Naive thymus-derived CD4-positive, alpha-beta T cell (primary cell): Measurements from ENCODE around the gene CCL20. TPM values are rescaled to one million over a fixed set of nuclear protein-coding genes. Genes with fewer than 3 reads are reported as not detected.
"Not testable (repeated sequence)": the region's sequence is repeated elsewhere in the genome, so short reads cannot be mapped to it uniquely, and the experiment has no call there.

Experiments
- ATAC-seq: fragments of 150-1000 bp; cut with Tn5 transposase; 2 replicates; pipeline ENCODE4 v1.10.0; 2021; ENCODE audit warnings: mild to moderate bottlenecking, moderate library complexity
- CTCF ChIA-PET: fragments of 350-600 bp; sonication (Branson Sonifier 250); formaldehyde crosslinking; loops from one replicate; lab custom pipeline; 2021; ENCODE audit warnings: antibody characterized with exemption; lab: Charles Lee
- POLR2A ChIA-PET: fragments of 350-600 bp; sonication (Branson Sonifier 250); formaldehyde crosslinking; loops from one replicate; lab custom pipeline; 2021; ENCODE audit warnings: antibody characterized with exemption, inconsistent platforms; lab: Charles Lee
- DNase-seq, 9 donors: peaks; one replicate each; pipeline versions ENCODE4 v3.0.0 to v3.0.0-alpha.2; 2020 to 2022; ENCODE audit warnings: mixed read lengths in 1 of 9
- H3K27ac ChIP-seq: one replicate; pipeline ENCODE4 v1.7.0; 2013; ENCODE audit warnings: mild to moderate bottlenecking, low read depth, low read length, moderate library complexity
- H3K27me3 ChIP-seq, 2 donors: one replicate each; pipeline ENCODE4 v1.7.0; 2013; ENCODE audit warnings: low read length in 2 of 2, mild to moderate bottlenecking in 2 of 2, moderate library complexity in 2 of 2; ENCODE audit not compliant: control insufficient read depth in 2 of 2, insufficient read depth in 2 of 2
- H3K36me3 ChIP-seq, 3 experiments: 1 replicate in 2 of 3; 2 replicates in 1 of 3; pipeline ENCODE4 v1.7.0; 2013; ENCODE audit warnings: low read length in 3 of 3, mild to moderate bottlenecking in 3 of 3, moderate library complexity in 1 of 3; ENCODE audit not compliant: insufficient read depth in 3 of 3, control insufficient read depth in 2 of 3
- H3K4me1 ChIP-seq, 2 donors: one replicate each; pipeline ENCODE4 v1.7.0; 2013; ENCODE audit warnings: low read length in 2 of 2, mild to moderate bottlenecking in 2 of 2, moderate library complexity in 1 of 2; ENCODE audit not compliant: control insufficient read depth in 2 of 2, insufficient read depth in 2 of 2
- H3K4me3 ChIP-seq: 2 replicates; pipeline ENCODE4 v1.7.0; 2013; ENCODE audit warnings: mild to moderate bottlenecking, low read length
- H3K9me3 ChIP-seq, 3 experiments: 1 replicate in 2 of 3; 2 replicates in 1 of 3; pipeline ENCODE4 v1.7.0; 2013; ENCODE audit warnings: low read length in 3 of 3; ENCODE audit not compliant: control insufficient read depth in 2 of 3
- H3K27ac Mint-ChIP-seq, 9 donors: one replicate each; pipeline ENCODE4 v1.8.0; 2020 to 2022; ENCODE audit warnings: mixed read lengths in 9 of 9, mild to moderate bottlenecking in 8 of 9, moderate library complexity in 5 of 9, inconsistent platforms in 2 of 9
- H3K27me3 Mint-ChIP-seq, 5 donors: one replicate each; pipeline ENCODE4 v1.8.0; 2021 to 2022; ENCODE audit warnings: mixed read lengths in 5 of 5, mild to moderate bottlenecking in 1 of 5
- H3K36me3 Mint-ChIP-seq, 5 donors: one replicate each; pipeline ENCODE4 v1.8.0; 2020 to 2022; ENCODE audit warnings: mixed read lengths in 5 of 5, mild to moderate bottlenecking in 3 of 5, inconsistent platforms in 1 of 5
- H3K4me1 Mint-ChIP-seq, 7 donors: one replicate each; pipeline ENCODE4 v1.8.0; 2020 to 2022; ENCODE audit warnings: mixed read lengths in 7 of 7, mild to moderate bottlenecking in 3 of 7, inconsistent platforms in 1 of 7
- H3K4me3 Mint-ChIP-seq, 10 donors: one replicate each; pipeline ENCODE4 v1.8.0; 2020 to 2022; ENCODE audit warnings: mild to moderate bottlenecking in 10 of 10, mixed read lengths in 10 of 10, moderate library complexity in 6 of 10, inconsistent platforms in 2 of 10
- H3K9me3 Mint-ChIP-seq, 11 donors: one replicate each; pipeline ENCODE4 v1.8.0; 2020 to 2022; ENCODE audit warnings: mixed read lengths in 11 of 11, mild to moderate bottlenecking in 4 of 11, inconsistent platforms in 1 of 11, moderate library complexity in 1 of 11
- intact Hi-C, 2 donors: fragments of 100-400 bp; cut with micrococcal nuclease; formaldehyde crosslinking; loops; one replicate each; pipeline ENCODE4 v1.15.1; 2023
- polyA plus RNA-seq, 2 donors: library from polyadenylated mRNA; unstranded; fragments of 300-500 nt; fragmentation: Illumina TruSeq; gene quantifications; one replicate each; pipeline ENCODE4 v1.2.3, GENCODE V29; 2021
- total RNA-seq, 6 experiments: library from RNA in 5 of 6; stranded (reverse) in 5 of 6; gene quantifications; 1 replicate in 5 of 6; 2 replicates in 1 of 6; pipeline ENCODE4 v1.2.3 and lab custom pipeline; 2021 to 2026

The CCL20 gene
- total and polyA plus RNA-seq, 7 experiments from 2014 or later = 0.36 to 1.9 (median 1.4) TPM; not detected in 4

- H3K27me3 ChIP-seq = no peaks in the 10 kb centered on the region
- no peaks in the 10 kb centered on the region for H3K36me3 ChIP-seq
- peaks cover 0 to 14% (median 3%) of the 10 kb centered on the region in 7 donors for H3K4me1 Mint-ChIP-seq
- ChIA-PET CTCF (no interaction called here), POLR2A (no interaction called here)
- ATAC-seq (no peak), DNase-seq (no peak)
- no peaks in the 10 kb centered on the region for H3K4me1 ChIP-seq
- H3K4me3 ChIP-seq = no peak overlapping the region
- no peak overlapping the region for H3K27ac Mint-ChIP-seq
- intact Hi-C loops = no loop called here
- H3K9me3 ChIP-seq = no peaks in the 10 kb centered on the region
- no peak overlapping the region for H3K27ac ChIP-seq
- H3K27me3 Mint-ChIP-seq = peaks cover 0 to 28% (median 6%) of the 10 kb centered on the region in 5 donors
- H3K36me3 Mint-ChIP-seq = no peaks in the 10 kb centered on the region
- no peak overlapping the region for H3K4me3 Mint-ChIP-seq
- H3K9me3 Mint-ChIP-seq = peaks cover 0 to 5% (median 0%) of the 10 kb centered on the region in 11 donors
Observed at GRCh38 chr2:227785293-227785692, 28.3 kb upstream of the CCL20 start.

GRCh38 chr2:227788561-227789018, 25.1 kb upstream of the CCL20 start:
- ChIA-PET POLR2A (no interaction called here), CTCF (no interaction called here)
- peaks cover 0 to 7% (median 0%) of the 10 kb centered on the region in 7 donors for H3K4me1 Mint-ChIP-seq
- ATAC-seq (no peak), DNase-seq (no peak)
- H3K27me3 ChIP-seq = no peaks in the 10 kb centered on the region
- H3K36me3 ChIP-seq = no peaks in the 10 kb centered on the region
- H3K27ac ChIP-seq = no peak overlapping the region
- no peak overlapping the region for H3K4me3 ChIP-seq
- H3K36me3 Mint-ChIP-seq = no peaks in the 10 kb centered on the region
- no peak overlapping the region for H3K4me3 Mint-ChIP-seq
- intact Hi-C loops = no loop called here
- peaks cover 0 to 22% (median 10%) of the 10 kb centered on the region in 5 donors for H3K27me3 Mint-ChIP-seq
- no peak overlapping the region for H3K27ac Mint-ChIP-seq
- peaks cover 0 to 6% (median 1%) of the 10 kb centered on the region in 11 donors for H3K9me3 Mint-ChIP-seq
- H3K9me3 ChIP-seq = no peaks in the 10 kb centered on the region
- H3K4me1 ChIP-seq = no peaks in the 10 kb centered on the region

DNA sequence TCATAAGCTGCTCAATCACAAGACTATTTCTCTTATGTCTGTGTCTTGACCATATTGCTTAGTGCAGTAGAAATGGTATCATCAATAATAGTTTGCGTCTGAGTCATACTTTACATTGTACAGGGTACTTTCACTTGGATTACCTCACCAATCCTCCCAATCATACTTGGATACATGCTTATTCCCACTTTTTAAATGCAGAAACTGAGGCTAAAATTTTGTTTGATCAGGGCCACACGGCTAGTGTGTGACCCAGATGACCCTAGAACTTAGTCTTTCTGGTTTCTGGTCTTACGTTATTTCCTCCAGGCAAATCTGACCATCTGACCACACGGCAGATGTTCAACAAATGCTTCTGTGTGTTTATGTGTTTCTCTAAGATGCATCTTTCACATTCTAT, 23.8 kb upstream of the CCL20 start:
- peaks cover 0 to 17% (median 10%) of the 10 kb centered on the region in 5 donors for H3K27me3 Mint-ChIP-seq

GRCh38 chr2:227793148-227793712, 20.4 kb upstream of the CCL20 start:
- H3K4me3 ChIP-seq = no peak overlapping the region
- no peak overlapping the region for H3K27ac Mint-ChIP-seq
- CTCF ChIA-PET = no interaction called here
- no peaks in the 10 kb centered on the region for H3K27me3 ChIP-seq
- H3K4me3 Mint-ChIP-seq = no peak overlapping the region
- peaks cover 0 to 3% (median 0%) of the 10 kb centered on the region in 7 donors for H3K4me1 Mint-ChIP-seq
- intact Hi-C loops = no loop called here
- no peaks in the 10 kb centered on the region for H3K9me3 ChIP-seq
- H3K27ac ChIP-seq = no peak overlapping the region
- no peaks in the 10 kb centered on the region for H3K36me3 ChIP-seq
- DNase-seq = no peak
- H3K4me1 ChIP-seq = no peaks in the 10 kb centered on the region
- POLR2A ChIA-PET = no interaction called here
- ATAC-seq = no peak
- H3K9me3 Mint-ChIP-seq = peaks cover 0 to 6% (median 1%) of the 10 kb centered on the region in 11 donors
- H3K36me3 Mint-ChIP-seq = no peaks in the 10 kb centered on the region
- peaks cover 0 to 13% (median 5%) of the 10 kb centered on the region in 5 donors for H3K27me3 Mint-ChIP-seq

More for the DNA sequence above, 23.8 kb upstream of the CCL20 start:
- ATAC-seq = no peak
- Histone ChIP-seq H3K27ac (no peak overlapping the region), H3K4me3 (no peak overlapping the region), H3K27me3 (no peaks in the 10 kb centered on the region), H3K4me1 (no peaks in the 10 kb centered on the region), H3K9me3 (no peaks in the 10 kb centered on the region), H3K36me3 (no peaks in the 10 kb centered on the region)
- CTCF ChIA-PET = no interaction called here
- Mint-ChIP-seq H3K4me1 (peaks cover 0 to 3% (median 0%) of the 10 kb centered on the region in 7 donors), H3K9me3 (peaks cover 0 to 6% (median 1%) of the 10 kb centered on the region in 11 donors), H3K4me3 (no peak overlapping the region), H3K36me3 (no peaks in the 10 kb centered on the region), H3K27ac (no peak overlapping the region)
- POLR2A ChIA-PET = no interaction called here
- DNase-seq = no peak
- intact Hi-C loops = no loop called here

DNA sequence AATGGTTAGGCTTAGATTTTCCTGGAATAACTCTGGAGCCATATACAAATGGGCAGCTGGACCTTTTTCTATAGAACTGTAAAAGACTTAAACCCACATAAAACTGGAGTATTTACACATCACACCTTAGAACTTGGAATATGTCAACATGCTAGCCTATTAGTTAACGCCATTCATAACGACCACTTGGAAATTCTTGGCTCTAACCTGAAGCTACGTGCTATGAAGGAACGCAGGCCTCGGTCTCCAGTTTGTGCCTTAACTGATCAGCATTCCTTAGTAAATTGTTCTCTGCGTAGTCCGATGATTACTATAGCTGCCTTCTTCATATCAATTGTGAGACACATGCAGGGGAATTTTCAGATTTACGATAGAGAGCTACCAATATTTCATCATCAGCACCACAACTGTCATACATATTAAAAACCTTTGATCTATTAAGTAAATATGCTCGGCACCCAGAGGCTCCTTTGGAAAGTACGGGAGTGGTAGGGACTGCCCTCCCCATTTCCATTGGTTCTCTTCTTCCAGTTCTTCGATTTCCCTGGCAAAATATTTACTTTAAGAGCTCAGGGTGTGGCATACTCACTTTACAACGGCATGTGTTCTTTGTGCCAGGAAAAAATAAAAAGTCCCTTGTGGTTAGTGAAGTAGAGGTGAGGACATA, 17.5 kb upstream of the CCL20 start:
- ChIA-PET CTCF (no interaction called here), POLR2A (no interaction called here)
- Mint-ChIP-seq H3K27ac (no peak overlapping the region), H3K9me3 (peaks cover 0 to 2% (median 0%) of the 10 kb centered on the region in 11 donors), H3K36me3 (no peaks in the 10 kb centered on the region), H3K4me1 (no peaks in the 10 kb centered on the region), H3K4me3 (no peak overlapping the region), H3K27me3 (peaks cover 0 to 12% (median 0%) of the 10 kb centered on the region in 5 donors)
- no peaks in the 10 kb centered on the region for H3K4me1 ChIP-seq
- intact Hi-C loops = no loop called here
- DNase-seq (no peak), ATAC-seq (no peak)
- no peaks in the 10 kb centered on the region for H3K36me3 ChIP-seq
- no peak overlapping the region for H3K27ac ChIP-seq
- H3K4me3 ChIP-seq = no peak overlapping the region
- H3K27me3 ChIP-seq = no peaks in the 10 kb centered on the region
- no peaks in the 10 kb centered on the region for H3K9me3 ChIP-seq

- POLR2A ChIA-PET, H3K4me1 Mint-ChIP-seq, H3K4me1 ChIP-seq, H3K36me3 Mint-ChIP-seq, H3K4me3 ChIP-seq, H3K27ac ChIP-seq, DNase-seq, ATAC-seq, H3K9me3 ChIP-seq, H3K27me3 ChIP-seq, H3K4me3 Mint-ChIP-seq, intact Hi-C loops, H3K27ac Mint-ChIP-seq, H3K9me3 Mint-ChIP-seq, CTCF ChIA-PET, H3K36me3 ChIP-seq: not testable (repeated sequence)
- peaks cover 0 to 12% (median 2%) of the 10 kb centered on the region in 5 donors for H3K27me3 Mint-ChIP-seq
Observed at GRCh38 chr2:227796768-227797167, 16.9 kb upstream of the CCL20 start.

DNA sequence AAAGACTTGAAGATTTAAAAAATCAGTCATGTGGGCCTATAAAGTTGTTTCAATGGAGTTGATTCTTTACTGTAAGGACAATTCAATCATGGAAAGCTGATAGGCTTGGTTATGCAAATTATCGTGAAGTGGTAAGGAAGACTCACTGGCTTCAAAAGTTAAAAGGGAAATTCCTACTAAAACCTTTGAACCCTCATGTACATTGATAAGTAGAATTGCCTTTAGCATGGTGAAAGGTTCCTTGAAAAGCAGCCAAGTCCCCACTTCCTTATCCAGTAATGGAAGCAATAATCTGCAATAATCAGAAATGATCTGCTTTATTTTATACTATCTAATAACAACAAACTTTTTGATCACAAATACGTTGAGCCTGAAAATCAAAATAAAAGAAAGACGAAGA, 14.4 kb upstream of the CCL20 start:
- no peaks in the 10 kb centered on the region for H3K36me3 ChIP-seq
- Mint-ChIP-seq H3K36me3 (no peaks in the 10 kb centered on the region), H3K9me3 (no peaks in the 10 kb centered on the region), H3K27ac (no peak overlapping the region), H3K27me3 (peaks cover 0 to 16% (median 2%) of the 10 kb centered on the region in 5 donors), H3K4me3 (no peak overlapping the region), H3K4me1 (no peaks in the 10 kb centered on the region)
- no peak overlapping the region for H3K27ac ChIP-seq
- no peak overlapping the region for H3K4me3 ChIP-seq
- H3K4me1 ChIP-seq = no peaks in the 10 kb centered on the region
- H3K9me3 ChIP-seq = no peaks in the 10 kb centered on the region
- POLR2A ChIA-PET = no interaction called here
- CTCF ChIA-PET = no interaction called here
- H3K27me3 ChIP-seq = no peaks in the 10 kb centered on the region
- no peak for DNase-seq
- no peak for ATAC-seq
- intact Hi-C loops = no loop called here
